SW 1271 (cell line): ENCODE results near the gene MFF.
"Not testable (repeated sequence)": the region's sequence is repeated elsewhere in the genome, so short reads cannot be mapped to it uniquely, and the experiment has no call there.

Experiments
- DNase-seq, 2 experiments: peaks; one replicate each; lab custom pipeline; 2025; lab: John Stamatoyannopoulos, UW

Gene MFF

DNA sequence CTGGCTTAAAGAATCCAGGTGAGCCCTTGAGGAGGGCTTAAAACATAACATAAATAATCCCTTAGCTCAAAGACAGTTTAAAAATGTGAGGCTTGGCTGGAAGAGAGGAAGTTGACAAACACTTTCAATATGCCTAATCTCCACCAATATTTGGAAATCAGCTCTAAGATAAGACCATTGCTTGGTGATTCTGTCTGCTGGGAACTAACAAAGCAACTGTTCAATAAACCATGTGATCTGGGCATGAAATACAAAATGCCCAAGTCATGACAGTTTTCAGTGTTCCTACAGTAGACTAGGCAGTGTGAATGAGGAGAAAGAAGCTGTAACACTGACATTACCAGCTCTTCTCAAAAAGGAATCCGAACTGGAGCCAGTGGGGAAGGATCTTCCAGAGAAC lies 10.7 kb downstream of the MFF start:
- no peak for DNase-seq

DNA sequence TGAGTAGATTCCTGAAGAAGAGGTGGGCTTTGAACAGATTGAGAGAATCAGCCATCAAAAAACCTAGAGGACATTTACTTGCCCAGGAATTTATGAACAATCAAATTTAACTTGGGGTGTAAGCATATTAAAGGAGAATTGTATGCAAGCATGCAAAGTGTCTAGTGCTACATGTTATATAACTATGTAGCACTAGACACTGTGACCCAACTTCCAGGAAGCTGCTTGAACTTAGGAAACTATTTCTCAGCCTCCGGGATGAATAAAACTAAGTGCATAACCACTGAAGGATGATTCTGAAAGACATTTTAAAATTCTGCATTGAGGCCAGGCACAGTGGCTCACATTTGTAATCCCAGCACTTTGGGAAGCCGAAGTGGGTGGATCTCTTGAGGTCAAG lies 12.4 kb downstream of the MFF start:
- DNase-seq = no peak

DNA sequence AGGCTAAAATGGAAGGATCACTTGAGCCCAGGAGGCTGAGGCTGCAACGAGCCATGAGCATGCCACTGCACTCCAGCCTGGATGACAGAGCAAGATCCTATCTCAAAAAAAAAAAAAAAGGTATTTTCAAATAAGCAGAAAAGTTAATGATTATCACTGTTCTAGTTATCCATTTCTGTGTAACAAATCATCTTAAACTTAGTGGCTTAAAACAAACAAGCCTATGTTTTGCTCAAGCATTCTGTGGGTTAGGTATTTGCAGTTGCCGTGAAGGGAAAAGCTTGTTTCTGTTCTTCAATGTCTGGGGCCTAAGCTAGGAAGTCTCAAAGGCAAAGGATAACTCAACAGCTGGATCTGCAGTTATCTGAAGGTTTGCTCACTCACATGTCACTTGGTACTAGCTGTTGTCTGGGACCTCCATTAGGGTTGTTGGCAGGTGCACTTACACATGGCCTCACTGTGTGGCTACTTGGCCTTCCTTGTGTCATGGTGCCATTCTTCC lies 14.1 kb downstream of the MFF start:
- no peak for DNase-seq

DNA sequence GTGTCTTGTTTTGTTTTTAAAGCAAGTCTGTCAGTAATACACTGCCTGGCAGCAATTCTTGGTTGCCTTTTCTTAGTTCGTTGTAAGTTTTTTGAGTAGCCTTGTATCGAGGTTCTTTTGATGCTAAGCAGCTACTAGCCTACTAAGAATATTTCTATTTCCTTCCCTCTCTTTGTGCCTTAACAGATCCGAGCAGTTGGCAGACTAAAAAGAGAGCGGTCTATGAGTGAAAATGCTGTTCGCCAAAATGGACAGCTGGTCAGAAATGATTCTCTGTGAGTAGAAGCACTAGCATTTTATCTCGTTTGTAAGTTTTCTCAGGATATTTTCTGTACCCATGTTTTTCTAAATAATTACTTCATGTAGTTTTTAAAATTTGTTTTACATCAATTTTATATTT lies 15.1 kb downstream of the MFF start:
- no peak for DNase-seq

DNA sequence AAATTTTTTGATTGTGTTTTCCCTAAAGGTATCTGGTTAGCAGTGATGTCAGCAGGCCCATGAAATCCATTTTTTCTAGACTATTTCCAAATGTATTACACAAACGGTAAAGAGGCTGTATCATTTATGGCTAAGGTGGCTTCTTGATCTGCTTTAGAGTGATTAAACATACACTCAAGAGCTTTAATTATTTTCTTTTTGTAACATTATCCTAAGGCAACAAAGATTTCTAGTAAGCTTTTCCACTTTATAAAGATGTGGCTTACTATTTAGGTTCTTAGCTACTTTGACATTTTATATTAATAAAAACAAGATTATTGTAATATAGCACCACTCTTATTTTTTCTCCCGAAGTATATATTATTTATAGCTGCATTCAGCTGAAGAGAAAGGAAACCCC lies 16.5 kb downstream of the MFF start:
- DNase-seq = no peak

DNA sequence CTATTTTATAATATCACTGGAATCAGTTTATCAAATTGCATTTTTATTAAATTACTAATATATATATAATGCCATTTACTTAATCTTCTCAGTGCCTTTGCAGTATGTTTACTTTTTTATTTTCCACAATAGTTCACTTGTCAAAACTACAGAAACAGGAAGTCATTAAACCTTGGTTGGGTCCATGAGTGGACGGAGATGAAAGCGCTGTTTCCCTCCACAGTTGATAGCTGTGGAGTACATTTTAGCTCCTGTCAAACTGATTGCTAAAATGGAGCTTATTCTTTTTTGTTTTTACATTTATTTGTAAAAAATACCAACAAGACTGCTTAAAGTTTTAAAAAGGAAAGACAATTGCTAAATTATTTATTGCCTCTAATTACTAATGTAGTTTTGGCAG lies 19.2 kb downstream of the MFF start:
- no peak for DNase-seq

DNA sequence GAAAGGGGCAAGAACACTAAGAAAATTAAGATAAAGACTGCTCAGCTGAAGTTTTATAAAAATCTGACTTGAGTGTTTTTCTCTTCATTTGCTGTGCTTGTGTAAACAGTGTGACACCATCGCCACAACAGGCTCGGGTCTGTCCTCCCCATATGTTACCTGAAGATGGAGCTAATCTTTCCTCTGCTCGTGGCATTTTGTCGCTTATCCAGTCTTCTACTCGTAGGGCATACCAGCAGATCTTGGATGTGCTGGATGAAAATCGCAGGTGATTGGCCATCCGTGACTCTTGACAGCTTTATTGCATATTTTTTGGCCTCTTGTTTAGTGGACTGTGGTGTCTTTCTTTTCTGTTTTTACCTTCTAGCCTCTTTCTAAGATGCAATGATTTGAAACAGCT lies 22.1 kb downstream of the MFF start:
- no peak for DNase-seq

DNA sequence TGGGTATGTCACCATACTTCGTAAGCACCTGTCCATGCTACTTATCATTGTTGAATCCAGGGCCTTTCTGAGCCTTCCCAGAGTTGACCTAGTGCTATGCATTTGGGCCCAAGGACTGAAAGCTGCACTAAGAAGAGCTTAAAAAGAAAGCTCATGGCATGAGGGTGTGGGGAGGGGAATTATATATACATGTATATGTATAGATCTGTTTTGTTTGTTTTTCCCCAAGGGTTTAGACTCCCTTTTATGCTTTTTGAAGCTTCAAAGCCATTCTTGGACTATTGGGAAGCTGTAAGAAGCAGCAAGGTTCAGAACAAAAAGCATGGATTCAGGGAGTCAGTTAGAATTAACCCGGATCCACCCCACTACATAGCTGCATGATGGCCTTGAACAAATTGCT lies 23.3 kb downstream of the MFF start:
- no peak for DNase-seq

DNA sequence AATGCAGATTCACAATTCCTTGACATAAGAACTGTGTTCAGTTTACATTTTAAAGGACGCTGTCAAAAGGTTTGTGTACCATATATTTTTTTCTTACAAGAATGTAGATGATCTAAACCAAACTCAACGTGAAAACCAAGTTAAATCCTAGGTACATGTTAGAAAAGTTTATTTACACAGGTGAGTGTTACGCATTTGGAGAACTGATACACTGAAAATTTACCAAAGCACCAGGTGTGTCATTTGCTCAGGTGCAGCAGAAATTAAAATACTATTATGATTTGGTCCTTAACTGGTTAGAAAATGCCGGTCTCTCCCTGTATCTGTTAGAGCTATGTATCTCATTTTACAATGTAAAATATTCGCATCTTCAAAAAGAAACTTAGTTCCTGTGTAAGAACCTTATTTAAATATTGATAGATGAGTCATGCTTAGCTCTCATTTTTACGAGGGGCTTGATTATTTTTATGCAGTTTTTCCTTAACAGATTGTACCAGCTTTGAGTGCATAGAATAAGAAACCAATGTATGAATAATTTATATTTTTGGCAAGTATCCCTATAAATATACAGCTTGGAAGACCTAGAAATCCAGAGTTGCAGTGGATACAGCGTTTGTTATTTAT lies 25.1 kb downstream of the MFF start:
- DNase-seq = no peak

DNA sequence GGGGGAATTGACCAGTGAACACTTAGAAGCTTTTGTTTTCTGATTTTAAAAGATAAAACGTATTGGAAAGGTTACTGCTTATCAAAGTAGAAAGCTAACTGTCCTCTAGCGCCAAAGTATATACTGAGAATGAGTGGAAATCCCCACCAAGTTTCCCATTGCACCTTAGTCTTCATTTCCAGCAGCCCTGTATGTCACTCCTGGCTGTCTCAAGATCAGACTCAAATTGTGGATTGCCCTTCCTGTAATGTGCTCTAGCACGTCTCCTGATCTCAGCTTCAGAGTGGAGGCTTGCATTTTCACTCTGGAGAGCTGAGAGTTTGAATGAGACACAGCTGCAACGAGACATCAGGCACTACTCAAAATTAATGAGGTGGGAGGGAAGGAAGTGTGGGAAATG lies 26.6 kb downstream of the MFF start:
- no peak for DNase-seq

DNA sequence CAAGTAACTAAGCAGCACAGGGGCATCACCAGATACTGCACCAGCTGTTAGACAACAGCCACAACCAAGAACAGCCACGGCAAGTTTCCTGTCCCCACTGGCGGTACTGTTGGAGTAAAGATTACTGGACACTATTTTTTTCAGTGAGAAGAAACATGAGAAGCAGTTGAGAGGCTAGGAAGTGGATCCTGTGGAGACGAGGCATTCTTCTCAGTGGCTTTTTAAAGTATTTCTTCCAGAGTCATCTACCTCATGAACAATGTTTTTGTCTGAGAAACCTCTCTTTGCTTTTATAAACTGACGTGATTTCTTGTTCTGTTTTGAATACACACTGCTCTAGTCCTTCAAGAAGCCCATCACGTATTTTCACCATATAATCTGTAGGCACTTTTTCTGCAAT lies 35.3 kb downstream of the MFF start:
- DNase-seq = no peak

DNA sequence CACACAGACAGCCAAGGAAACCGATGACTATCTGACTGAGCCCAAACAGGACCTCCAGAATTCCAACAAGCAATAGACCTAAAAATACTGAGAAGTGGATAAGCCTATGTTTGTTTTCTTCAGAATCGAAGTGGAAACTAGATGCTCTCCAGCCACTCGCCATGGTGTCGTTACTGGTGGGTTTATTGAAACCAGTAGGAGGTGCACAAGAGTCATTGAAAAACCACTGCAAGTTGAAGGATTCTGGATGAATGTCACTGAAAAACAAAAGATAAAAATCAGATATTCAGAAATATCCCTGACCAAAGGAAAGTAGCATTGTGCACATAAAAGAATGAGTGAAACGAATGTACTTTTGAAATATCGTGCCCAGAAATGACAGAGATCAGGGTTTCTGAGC lies 38.7 kb downstream of the MFF start:
- DNase-seq = no peak

DNA sequence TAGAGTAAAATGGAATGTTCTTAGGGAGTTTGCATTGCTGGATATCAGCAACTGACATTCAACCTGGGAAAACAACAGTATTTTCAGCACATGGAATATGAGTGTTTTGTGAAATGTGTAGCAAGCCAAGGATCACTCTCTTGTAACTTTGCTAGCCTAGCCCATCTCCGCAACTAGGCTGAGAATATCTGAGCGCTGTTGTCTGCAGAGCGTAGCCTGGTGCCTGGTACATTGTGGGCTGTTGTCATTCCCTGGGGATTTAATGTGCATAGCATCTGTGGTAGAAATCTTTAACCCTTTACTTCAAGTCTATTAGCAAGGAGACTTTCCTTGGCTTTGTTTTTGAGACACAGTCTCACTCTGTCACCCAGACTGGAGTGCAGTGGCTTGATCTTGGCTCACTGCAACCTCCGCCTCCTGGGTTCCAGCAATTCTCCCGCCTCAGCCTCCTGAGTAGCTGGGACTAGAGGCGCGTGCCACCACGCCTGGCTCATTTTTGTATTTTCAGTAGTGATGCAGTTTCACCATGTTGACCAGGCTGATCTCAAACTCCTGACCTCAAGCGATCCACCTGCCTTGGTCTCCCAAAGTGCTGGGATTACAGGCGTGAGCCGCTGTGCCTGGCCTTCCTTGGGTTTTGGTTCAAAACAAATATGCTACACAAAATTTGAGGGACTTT lies 39.7 kb downstream of the MFF start:
- DNase-seq = not testable (repeated sequence)

DNA sequence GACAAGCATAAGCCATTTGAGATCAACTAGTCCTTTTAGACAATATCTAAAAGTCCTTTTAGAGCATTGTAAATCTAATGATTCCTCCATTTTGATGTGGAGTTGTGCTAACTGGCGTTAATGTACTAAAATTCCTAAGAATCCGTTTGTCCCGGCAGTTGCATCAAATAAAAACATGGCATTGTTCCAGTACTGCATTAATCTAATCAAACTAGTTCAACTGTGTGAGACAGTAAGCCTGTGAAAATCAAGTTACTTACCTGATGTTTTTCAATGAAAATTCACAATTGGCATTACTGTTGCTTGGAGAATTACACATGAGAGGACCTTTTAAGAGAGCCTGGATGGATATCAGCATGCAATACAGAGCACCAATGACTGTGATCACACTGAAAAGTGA lies 40.8 kb downstream of the MFF start:
- DNase-seq = no peak

DNA sequence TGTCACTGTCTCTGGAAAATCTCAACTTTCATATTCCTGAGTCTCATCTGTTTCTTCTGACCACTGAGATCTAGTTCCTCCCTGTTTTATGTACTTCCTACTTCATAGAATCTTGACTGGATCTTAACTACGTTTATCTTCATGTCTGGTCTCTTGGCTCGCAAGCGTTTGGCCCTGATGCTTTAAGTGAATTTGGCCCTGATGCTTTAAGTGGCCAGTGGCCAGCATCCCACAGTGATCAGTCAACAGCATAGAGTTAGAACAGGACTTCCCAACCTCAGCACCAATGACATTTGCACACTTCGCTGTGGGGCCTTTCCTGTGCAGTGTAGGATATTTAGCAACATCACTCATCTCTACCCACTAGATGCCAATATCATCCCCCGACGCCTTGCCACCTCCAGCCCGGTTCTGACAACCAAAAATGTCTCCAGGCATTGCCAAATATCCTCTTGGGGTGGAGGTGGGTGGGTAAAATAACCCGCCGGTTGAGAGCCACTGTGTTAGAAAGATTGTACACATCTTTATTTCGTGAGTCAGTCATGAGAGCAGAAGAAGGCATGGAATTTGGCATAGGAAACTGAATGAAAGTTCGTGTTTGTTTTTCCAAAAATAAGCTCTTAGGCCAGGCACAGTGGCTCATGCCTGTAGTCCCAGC lies 41.8 kb downstream of the MFF start:
- no peak for DNase-seq

DNA sequence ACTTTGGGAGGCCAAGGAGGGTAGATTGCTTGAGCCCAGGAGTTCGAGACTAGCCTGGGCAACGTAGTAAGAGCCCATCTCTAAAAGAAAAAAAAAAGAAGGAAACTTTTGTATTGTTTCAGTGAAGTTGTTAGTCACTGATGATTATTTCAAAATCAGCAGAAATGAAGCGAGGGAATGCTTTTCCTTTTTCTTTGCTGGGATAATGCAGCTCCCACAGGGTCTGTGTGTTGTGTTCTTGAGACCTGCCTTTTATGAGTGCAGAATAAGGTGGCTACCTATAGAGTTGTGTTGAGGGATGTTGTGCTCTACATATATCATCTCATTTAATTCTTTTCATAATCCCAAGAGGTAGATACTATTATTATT lies 42.4 kb downstream of the MFF start:
- DNase-seq = no peak

DNA sequence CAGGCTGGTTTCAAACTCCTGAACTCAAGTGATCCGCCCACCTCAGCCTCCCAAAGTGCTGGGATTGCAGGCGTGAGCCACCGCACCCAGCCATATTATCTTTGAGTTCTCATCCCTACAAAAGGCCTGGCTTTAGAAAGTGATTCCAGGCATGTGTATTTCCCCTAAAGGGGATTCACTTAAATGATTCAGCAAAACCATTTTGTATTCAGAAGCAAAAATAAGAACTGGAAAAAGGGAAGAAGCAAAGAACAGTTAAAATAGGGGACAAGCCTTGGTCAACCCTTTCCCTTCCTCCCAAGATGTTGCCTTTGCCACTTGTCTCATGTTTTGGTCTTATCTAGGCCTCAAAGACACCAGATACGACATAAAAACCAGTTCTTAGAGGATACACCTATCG lies 43.5 kb downstream of the MFF start:
- DNase-seq = no peak

DNA sequence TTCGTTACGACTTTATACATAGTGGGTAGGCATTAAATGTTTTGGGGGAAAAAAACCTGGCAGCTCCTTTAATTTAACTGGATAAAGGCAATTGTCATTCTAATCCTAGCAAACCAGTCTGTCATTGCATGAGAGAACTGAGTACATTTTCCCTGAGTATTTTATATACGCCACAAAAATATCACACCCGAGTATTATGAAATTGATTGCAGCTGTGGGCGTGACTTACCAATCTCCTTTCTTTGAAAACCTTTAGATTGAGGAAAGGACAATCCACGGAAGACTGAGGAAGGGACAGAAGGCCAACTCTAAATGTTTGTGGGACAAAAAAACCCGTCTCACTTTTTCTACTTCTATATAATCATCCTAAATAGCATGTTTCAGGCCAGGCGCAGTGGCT lies 45.0 kb downstream of the MFF start:
- no peak for DNase-seq

DNA sequence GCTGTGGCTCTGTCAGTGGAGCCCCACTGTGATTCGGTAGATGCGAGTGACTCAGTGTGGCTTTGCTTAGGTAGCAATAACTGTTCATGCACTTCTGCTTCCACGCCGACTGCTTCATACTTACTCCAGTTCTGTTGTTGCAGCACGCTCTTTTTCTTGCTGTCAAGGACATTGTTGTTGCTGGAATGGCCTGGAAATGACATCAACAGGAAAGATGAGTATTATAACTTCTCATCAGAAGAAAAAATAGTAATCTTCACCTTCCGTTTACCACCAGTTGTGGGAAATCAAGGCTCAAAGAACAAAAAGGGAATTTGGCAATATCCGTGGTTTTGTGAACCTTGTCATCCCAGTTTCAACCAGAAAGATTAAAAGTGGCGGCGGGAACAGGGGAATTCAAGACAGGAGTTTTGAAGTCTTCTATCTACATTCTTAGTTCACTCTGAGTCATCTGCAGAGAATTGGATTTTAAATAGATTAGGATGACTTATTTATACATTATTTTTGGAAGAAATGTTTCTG lies 45.8 kb downstream of the MFF start:
- DNase-seq = no peak

DNA sequence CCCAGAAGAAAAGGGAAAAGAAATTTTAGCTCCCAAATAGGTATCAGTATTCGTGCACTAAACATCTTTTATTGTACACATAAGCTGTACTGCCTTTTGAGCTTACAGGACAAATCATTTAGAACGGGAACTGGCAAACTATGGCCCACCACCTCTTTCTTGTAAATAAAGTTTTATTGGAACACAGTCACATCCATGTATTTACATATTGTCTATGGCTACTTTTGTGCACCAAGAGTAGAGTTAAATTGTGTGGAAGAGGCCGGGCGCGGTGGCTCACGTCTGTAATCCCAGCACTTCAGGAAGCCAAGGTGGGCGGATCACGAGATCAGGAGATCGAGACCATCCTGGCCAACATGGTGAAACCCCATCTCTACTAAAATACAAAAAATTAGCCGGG lies 48.3 kb downstream of the MFF start:
- DNase-seq = no peak

DNA sequence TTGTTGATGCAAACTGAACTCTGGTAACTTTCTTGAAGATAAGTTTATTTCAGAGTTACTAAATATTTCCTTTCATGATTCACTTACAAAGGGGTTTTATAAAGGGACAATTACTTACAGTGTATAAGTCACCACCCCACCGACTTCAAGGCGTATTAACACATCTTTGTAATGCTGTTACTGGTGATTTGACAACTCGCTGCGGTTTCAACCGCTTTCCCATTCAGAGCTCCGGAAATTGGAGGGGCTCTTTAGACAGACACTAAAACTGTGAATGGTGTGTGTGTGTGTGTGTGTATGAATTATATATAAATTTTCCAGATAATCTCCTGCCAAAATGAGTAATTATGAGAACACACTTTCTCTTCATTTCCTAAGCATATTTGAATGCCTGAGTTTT lies 49.1 kb downstream of the MFF start:
- no peak for DNase-seq

DNA sequence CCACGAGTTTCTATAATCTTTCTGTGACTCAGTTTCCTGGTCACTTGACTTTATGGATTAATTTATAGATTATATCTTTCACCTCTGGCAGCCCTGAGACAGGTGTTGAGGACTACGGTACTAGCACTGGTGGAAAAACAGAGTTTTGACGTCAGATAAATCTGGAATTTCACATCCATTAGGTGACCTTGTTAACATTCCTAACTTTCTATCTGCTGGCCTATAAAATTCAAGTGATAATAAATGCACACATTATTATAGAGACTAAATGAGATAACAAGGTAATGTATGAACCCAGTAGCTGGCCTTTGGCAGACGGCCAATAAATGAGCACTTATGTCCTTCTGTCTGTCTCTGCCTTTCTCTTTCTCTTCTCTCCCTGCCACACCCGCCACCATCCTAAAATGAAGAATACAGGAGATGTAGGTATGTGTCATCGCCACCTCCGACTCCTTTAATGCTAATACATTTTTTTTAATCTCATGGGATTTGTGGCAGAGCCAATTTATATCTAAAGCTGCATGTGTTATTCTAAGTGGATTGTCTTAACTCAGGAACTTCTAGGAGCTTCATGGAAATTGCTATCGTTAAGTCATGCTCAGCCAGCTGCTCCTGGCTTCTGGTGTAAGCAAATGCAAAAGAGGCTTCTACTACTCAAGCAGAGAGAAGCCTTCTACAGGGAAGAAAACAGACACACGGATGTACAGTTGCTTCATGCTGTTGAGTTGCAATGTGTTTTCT lies 51.8 kb downstream of the MFF start:
- DNase-seq = no peak
